ENCODE data around the gene CHKB. TPM values are rescaled to one million over a fixed set of nuclear protein-coding genes. Genes with fewer than 3 reads are reported as not detected.

Gene CHKB
- polyA plus RNA-seq, 1 donor (not counting 4 experiments of a cell fraction or from before 2014, with no cell fraction given), result 49.0 TPM

GRCh38 chr22:50576070-50576469, 6.6 kb downstream of the CHKB start:
- H3K27me3 ChIP-seq (ENCODE audit: control insufficient read depth, extremely low read depth, insufficient read depth, low read length), result no peaks in the 10 kb centered on the region
- H4K20me1 ChIP-seq (ENCODE audit: control insufficient read depth, extremely low read depth, insufficient read depth, low read length), result no peaks in the 10 kb centered on the region
- H3K9me1 ChIP-seq (ENCODE audit: control insufficient read depth, extremely low read depth, insufficient read depth, low read length), result no peaks in the 10 kb centered on the region
- no peak overlapping the region for H3K4me2 ChIP-seq (ENCODE audit: control insufficient read depth, extremely low read depth, insufficient read depth, low read depth, low read length)
- H3K79me2 ChIP-seq (ENCODE audit: control insufficient read depth, insufficient read depth, low read length), result no peaks in the 10 kb centered on the region
- FAIRE-seq (no peak), DNase-seq (ENCODE audit: low read depth, low spot score) (peak; percentile 26)
- no peaks in the 10 kb centered on the region for H3K4me1 ChIP-seq (ENCODE audit: control insufficient read depth, extremely low read depth, insufficient read depth, low read length)
- peaks cover 20 to 21% of the 10 kb centered on the region in 2 experiments for H3K36me3 ChIP-seq (ENCODE audit: control insufficient read depth in 2 of 2, extremely low read depth in 1 of 2, insufficient read depth in 2 of 2, low read length in 2 of 2)
- H2AFZ ChIP-seq (ENCODE audit: control insufficient read depth, low read length), result no peak overlapping the region
- no peaks in the 10 kb centered on the region for H3K9me3 ChIP-seq (ENCODE audit: control insufficient read depth, low read depth, low read length)
- dilution Hi-C loops (cut with MboI; ENCODE audit: extremely low pct_ligation_motif_present, low sequenced_read_pairs), result no loop called here
- H3K9ac ChIP-seq (ENCODE audit: control insufficient read depth, extremely low read depth, insufficient read depth, low read length), result no peak overlapping the region
- no peak for TF ChIP-seq EZH2 (IDR thresholded peaks at IDR 0.05; ENCODE audit: low read length)
- TF ChIP-seq, protein P1, sequence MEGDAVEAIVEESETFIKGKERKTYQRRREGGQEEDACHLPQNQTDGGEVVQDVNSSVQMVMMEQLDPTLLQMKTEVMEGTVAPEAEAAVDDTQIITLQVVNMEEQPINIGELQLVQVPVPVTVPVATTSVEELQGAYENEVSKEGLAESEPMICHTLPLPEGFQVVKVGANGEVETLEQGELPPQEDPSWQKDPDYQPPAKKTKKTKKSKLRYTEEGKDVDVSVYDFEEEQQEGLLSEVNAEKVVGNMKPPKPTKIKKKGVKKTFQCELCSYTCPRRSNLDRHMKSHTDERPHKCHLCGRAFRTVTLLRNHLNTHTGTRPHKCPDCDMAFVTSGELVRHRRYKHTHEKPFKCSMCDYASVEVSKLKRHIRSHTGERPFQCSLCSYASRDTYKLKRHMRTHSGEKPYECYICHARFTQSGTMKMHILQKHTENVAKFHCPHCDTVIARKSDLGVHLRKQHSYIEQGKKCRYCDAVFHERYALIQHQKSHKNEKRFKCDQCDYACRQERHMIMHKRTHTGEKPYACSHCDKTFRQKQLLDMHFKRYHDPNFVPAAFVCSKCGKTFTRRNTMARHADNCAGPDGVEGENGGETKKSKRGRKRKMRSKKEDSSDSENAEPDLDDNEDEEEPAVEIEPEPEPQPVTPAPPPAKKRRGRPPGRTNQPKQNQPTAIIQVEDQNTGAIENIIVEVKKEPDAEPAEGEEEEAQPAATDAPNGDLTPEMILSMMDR (optimal IDR thresholded peaks at IDR 0.05 in 1 of 3, IDR thresholded peaks at IDR 0.05 in 1 of 3, conservative IDR thresholded peaks at IDR 0.05 in 1 of 3; ENCODE audit: extremely low read depth in 1 of 3, insufficient read depth in 2 of 3, low read length in 3 of 3), result peak in 1 of 3 experiments; percentile 60
- no peak overlapping the region for H3K4me3 ChIP-seq (ENCODE audit: control insufficient read depth in 2 of 3, extremely low read depth in 1 of 3, insufficient read depth in 2 of 3, low read depth in 1 of 3, low read length in 3 of 3)
- H3K27ac ChIP-seq (ENCODE audit: control insufficient read depth, insufficient read depth, low read length), result no peak overlapping the region

GRCh38 chr22:50575426-50575941, 7.2 kb downstream of the CHKB start:
- DNase-seq (ENCODE audit: low read depth, low spot score) (no peak), FAIRE-seq (no peak)
- Histone ChIP-seq H4K20me1 (ENCODE audit: control insufficient read depth, extremely low read depth, insufficient read depth, low read length) (no peaks in the 10 kb centered on the region), H3K4me2 (ENCODE audit: control insufficient read depth, extremely low read depth, insufficient read depth, low read depth, low read length) (no peak overlapping the region), H3K4me1 (ENCODE audit: control insufficient read depth, extremely low read depth, insufficient read depth, low read length) (no peaks in the 10 kb centered on the region), H2AFZ (ENCODE audit: control insufficient read depth, low read length) (no peak overlapping the region), H3K79me2 (ENCODE audit: control insufficient read depth, insufficient read depth, low read length) (no peaks in the 10 kb centered on the region), H3K9me1 (ENCODE audit: control insufficient read depth, extremely low read depth, insufficient read depth, low read length) (no peaks in the 10 kb centered on the region), H3K9ac (ENCODE audit: control insufficient read depth, extremely low read depth, insufficient read depth, low read length) (no peak overlapping the region), H3K4me3 (ENCODE audit: control insufficient read depth in 2 of 3, extremely low read depth in 1 of 3, insufficient read depth in 2 of 3, low read depth in 1 of 3, low read length in 3 of 3) (no peak overlapping the region), H3K27ac (ENCODE audit: control insufficient read depth, insufficient read depth, low read length) (no peak overlapping the region), H3K36me3 (ENCODE audit: control insufficient read depth in 2 of 2, extremely low read depth in 1 of 2, insufficient read depth in 2 of 2, low read length in 2 of 2) (peaks cover 23 to 25% of the 10 kb centered on the region in 2 experiments), H3K9me3 (ENCODE audit: control insufficient read depth, low read depth, low read length) (no peaks in the 10 kb centered on the region), H3K27me3 (ENCODE audit: control insufficient read depth, extremely low read depth, insufficient read depth, low read length) (no peaks in the 10 kb centered on the region)
- dilution Hi-C loops (cut with MboI; ENCODE audit: extremely low pct_ligation_motif_present, low sequenced_read_pairs), result no loop called here
- no peak for TF ChIP-seq EZH2 (IDR thresholded peaks at IDR 0.05; ENCODE audit: low read length)
- TF ChIP-seq, protein P1 (optimal IDR thresholded peaks at IDR 0.05 in 1 of 3, IDR thresholded peaks at IDR 0.05 in 1 of 3, conservative IDR thresholded peaks at IDR 0.05 in 1 of 3; ENCODE audit: extremely low read depth in 1 of 3, insufficient read depth in 2 of 3, low read length in 3 of 3), result no peak
